ENCODE measurements around the gene MAP3K13.
"Not testable (repeated sequence)": the region's sequence is repeated elsewhere in the genome, so short reads cannot be mapped to it uniquely, and the experiment has no call there.

Gene MAP3K13

DNA sequence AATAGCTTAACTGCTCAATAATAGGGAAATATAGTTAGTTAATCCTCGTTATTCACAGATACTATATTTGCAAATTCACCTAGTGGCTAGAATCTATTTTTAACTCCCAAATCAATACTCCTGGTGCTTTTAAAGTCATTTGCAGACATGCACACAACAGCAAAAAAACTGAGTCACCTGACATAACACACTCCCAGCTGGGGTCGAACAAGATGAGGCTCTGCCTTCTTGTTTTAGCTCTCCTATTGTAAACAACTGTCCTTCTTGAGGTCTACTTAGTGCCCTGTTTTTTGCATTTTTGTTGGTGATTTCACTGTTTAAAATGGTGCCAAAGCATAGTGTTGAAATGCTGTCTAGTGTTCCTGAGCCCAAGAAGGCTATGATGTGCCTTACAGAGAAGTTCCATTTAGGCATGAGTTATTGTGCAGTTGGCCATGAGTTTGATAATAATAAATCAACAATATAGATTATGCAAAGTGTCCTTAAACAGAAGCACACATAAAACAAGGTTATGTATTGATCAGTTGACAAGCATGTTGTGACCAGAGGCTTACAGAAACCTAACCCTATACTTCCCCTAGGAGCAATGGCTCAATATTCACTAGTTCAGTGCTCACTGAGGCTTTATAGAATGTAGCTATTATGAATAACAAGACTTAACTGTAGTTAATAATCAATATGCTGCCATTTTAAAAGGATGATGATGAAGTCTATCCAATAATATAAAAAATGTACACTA, 18.6 kb downstream of the MAP3K13 start:
- H3K4me1 ChIP-seq (ENCODE audit: insufficient read depth, insufficient read length), result no peaks in the 10 kb centered on the region
- H3K9me3 ChIP-seq (ENCODE audit: insufficient read depth, low read length), result no peaks in the 10 kb centered on the region
- no peaks in the 10 kb centered on the region for H3K27me3 ChIP-seq (ENCODE audit: insufficient read depth, insufficient read length)
- TF ChIP-seq SUZ12 (IDR thresholded peaks at IDR 0.05; ENCODE audit: extremely low read depth, insufficient read depth, insufficient read length) (no peak), ZNF274 (IDR thresholded peaks at IDR 0.05; ENCODE audit: low read depth, low read length) (no peak), YY1 (IDR thresholded peaks at IDR 0.05; ENCODE audit: insufficient read depth, insufficient read length) (no peak)
- H3K36me3 ChIP-seq (ENCODE audit: insufficient read depth, insufficient read length, low read length), result no peaks in the 10 kb centered on the region
- H3K4me3 ChIP-seq (ENCODE audit: insufficient read length, low read depth), result no peak overlapping the region
- no peak for DNase-seq (ENCODE audit: low read depth, low spot score)
- H3K9ac ChIP-seq (ENCODE audit: insufficient read length, low read depth), result no peak overlapping the region

DNA sequence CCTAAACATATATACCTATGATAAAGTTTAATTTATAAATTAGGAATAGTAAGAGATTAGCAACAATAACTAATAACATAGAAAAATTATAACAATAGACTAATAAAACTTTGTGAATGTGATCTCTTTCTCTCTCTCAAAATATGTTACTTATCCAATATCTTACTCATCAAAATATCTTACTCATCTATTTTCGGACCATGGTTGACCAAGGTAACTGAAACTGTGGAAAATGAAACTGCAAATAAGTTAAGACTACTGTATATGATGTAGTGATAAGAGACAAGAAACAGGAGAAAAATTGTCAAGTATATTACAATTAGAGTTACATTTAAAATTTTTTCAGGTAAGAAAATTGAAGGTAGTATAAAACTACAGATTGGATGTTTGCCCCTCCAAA, 19.2 kb downstream of the MAP3K13 start:
- no peaks in the 10 kb centered on the region for H3K9me3 ChIP-seq (ENCODE audit: insufficient read depth, low read length)
- no peak for TF ChIP-seq SUZ12 (IDR thresholded peaks at IDR 0.05; ENCODE audit: extremely low read depth, insufficient read depth, insufficient read length)
- no peak for TF ChIP-seq YY1 (IDR thresholded peaks at IDR 0.05; ENCODE audit: insufficient read depth, insufficient read length)
- no peak for TF ChIP-seq ZNF274 (IDR thresholded peaks at IDR 0.05; ENCODE audit: low read depth, low read length)
- H3K9ac ChIP-seq (ENCODE audit: insufficient read length, low read depth), result no peak overlapping the region
- H3K4me3 ChIP-seq (ENCODE audit: insufficient read length, low read depth), result no peak overlapping the region
- no peak for DNase-seq (ENCODE audit: low read depth, low spot score)
- H3K4me1 ChIP-seq (ENCODE audit: insufficient read depth, insufficient read length), result no peaks in the 10 kb centered on the region
- H3K27me3 ChIP-seq (ENCODE audit: insufficient read depth, insufficient read length), result no peaks in the 10 kb centered on the region
- H3K36me3 ChIP-seq (ENCODE audit: insufficient read depth, insufficient read length, low read length), result no peaks in the 10 kb centered on the region

DNA sequence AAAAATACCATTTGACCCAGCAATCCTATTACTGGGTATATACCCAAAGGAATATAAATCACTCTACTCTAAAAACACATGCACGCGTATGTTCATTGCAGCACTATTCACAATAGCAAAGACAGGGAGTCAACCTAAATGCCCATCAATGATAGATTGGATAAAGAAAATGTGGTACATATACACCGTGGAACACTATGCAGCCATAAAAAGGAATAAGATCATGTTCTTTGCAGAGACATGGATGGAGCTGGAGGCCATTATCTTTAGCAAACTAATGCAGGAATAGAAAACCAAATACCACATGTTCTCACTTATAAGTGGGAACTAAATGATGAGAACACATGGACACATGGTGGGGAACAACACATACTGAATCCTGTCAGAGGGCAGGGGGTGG, 23.6 kb downstream of the MAP3K13 start:
- not testable (repeated sequence) for H3K9ac ChIP-seq (ENCODE audit: insufficient read length, low read depth); H3K36me3 ChIP-seq (ENCODE audit: insufficient read depth, insufficient read length, low read length); H3K4me1 ChIP-seq (ENCODE audit: insufficient read depth, insufficient read length); H3K9me3 ChIP-seq (ENCODE audit: insufficient read depth, low read length); H3K27me3 ChIP-seq (ENCODE audit: insufficient read depth, insufficient read length); DNase-seq (ENCODE audit: low read depth, low spot score); H3K4me3 ChIP-seq (ENCODE audit: insufficient read length, low read depth)

DNA sequence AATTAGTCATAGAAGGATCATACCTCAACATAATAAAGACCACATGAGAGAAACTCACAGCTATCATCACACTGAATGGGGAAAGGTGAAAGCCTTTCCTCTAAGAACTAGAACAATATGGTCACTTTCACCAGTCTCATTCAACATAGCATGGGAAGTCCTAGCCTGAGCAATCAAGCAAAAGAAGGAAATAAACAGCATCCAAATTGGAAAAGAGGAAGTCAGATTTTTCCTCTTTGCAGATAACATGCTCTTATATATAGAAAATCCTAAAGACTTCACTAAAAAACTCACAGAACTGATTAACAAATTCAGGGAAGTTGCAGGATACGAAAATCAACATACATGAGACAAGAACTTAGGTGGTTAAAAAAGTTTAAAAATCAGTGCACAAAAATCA, 24.7 kb downstream of the MAP3K13 start:
- H3K4me3 ChIP-seq (ENCODE audit: insufficient read length, low read depth), result no peak overlapping the region
- no peaks in the 10 kb centered on the region for H3K9me3 ChIP-seq (ENCODE audit: insufficient read depth, low read length)
- DNase-seq (ENCODE audit: low read depth, low spot score), result no peak
- no peak overlapping the region for H3K9ac ChIP-seq (ENCODE audit: insufficient read length, low read depth)
- no peaks in the 10 kb centered on the region for H3K27me3 ChIP-seq (ENCODE audit: insufficient read depth, insufficient read length)
- TF ChIP-seq SUZ12 (IDR thresholded peaks at IDR 0.05; ENCODE audit: extremely low read depth, insufficient read depth, insufficient read length) (no peak), YY1 (IDR thresholded peaks at IDR 0.05; ENCODE audit: insufficient read depth, insufficient read length) (no peak), ZNF274 (IDR thresholded peaks at IDR 0.05; ENCODE audit: low read depth, low read length) (no peak)
- no peaks in the 10 kb centered on the region for H3K4me1 ChIP-seq (ENCODE audit: insufficient read depth, insufficient read length)
- no peaks in the 10 kb centered on the region for H3K36me3 ChIP-seq (ENCODE audit: insufficient read depth, insufficient read length, low read length)

DNA sequence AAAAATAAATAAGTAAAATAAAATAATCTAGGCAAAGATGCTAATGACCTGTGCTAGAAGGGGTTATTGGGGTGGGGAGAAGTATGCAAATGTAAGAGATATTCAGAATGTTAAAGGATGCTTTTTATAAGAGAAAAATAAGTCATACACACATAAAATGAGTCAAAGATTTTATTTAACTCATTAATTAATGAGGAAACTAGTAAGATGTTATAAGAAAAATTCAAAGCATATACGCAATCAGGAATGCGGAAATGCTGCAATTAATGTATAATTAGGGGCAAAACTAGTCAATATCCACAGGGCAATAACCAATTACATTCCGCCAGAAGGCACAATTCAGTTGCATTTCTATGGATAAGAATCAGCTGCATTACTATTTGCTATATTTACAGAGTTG, 30.1 kb downstream of the MAP3K13 start:
- H3K9me3 ChIP-seq (ENCODE audit: insufficient read depth, low read length), result no peaks in the 10 kb centered on the region
- no peaks in the 10 kb centered on the region for H3K36me3 ChIP-seq (ENCODE audit: insufficient read depth, insufficient read length, low read length)
- H3K4me1 ChIP-seq (ENCODE audit: insufficient read depth, insufficient read length), result no peaks in the 10 kb centered on the region
- TF ChIP-seq ZNF274 (IDR thresholded peaks at IDR 0.05; ENCODE audit: low read depth, low read length), result no peak
- no peak for TF ChIP-seq YY1 (IDR thresholded peaks at IDR 0.05; ENCODE audit: insufficient read depth, insufficient read length)
- no peak for TF ChIP-seq SUZ12 (IDR thresholded peaks at IDR 0.05; ENCODE audit: extremely low read depth, insufficient read depth, insufficient read length)
- no peaks in the 10 kb centered on the region for H3K27me3 ChIP-seq (ENCODE audit: insufficient read depth, insufficient read length)
- no peak overlapping the region for H3K4me3 ChIP-seq (ENCODE audit: insufficient read length, low read depth)
- no peak for DNase-seq (ENCODE audit: low read depth, low spot score)
- H3K9ac ChIP-seq (ENCODE audit: insufficient read length, low read depth), result no peak overlapping the region

DNA sequence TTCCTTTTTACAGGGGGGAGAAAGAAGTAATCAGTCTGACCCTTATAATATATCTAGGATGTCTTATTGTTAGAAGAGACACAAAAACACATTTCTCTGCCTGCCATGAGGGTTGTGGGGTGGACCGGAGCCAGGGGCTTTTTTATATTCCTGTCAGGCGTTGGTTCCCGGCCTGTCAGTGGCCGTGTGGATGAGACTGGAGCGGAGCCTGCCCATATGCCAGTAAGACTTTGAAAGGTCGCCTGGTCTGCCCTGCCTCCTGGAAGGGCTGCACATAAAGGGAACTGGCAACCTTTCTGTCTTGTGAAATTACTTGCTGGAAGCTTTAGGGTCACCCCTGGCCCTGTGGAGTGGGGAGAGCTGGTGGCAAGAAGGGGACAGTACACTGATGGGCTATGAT, 34.7 kb downstream of the MAP3K13 start:
- no peak for DNase-seq (ENCODE audit: low read depth, low spot score)
- no peak for TF ChIP-seq ZNF274 (IDR thresholded peaks at IDR 0.05; ENCODE audit: low read depth, low read length)
- TF ChIP-seq SUZ12 (IDR thresholded peaks at IDR 0.05; ENCODE audit: extremely low read depth, insufficient read depth, insufficient read length), result no peak
- no peak for TF ChIP-seq YY1 (IDR thresholded peaks at IDR 0.05; ENCODE audit: insufficient read depth, insufficient read length)
- no peaks in the 10 kb centered on the region for H3K9me3 ChIP-seq (ENCODE audit: insufficient read depth, low read length)

GRCh38 chr3:185399737-185400667, 37.1 kb downstream of the MAP3K13 start:
- no peak for DNase-seq (ENCODE audit: low read depth, low spot score)
- H3K4me3 ChIP-seq (ENCODE audit: insufficient read length, low read depth), result no peak overlapping the region
- no peaks in the 10 kb centered on the region for H3K9me3 ChIP-seq (ENCODE audit: insufficient read depth, low read length)
- no peak overlapping the region for H3K9ac ChIP-seq (ENCODE audit: insufficient read length, low read depth)
- TF ChIP-seq SUZ12 (IDR thresholded peaks at IDR 0.05; ENCODE audit: extremely low read depth, insufficient read depth, insufficient read length) (no peak), YY1 (IDR thresholded peaks at IDR 0.05; ENCODE audit: insufficient read depth, insufficient read length) (no peak), ZNF274 (IDR thresholded peaks at IDR 0.05; ENCODE audit: low read depth, low read length) (no peak)
- H3K27me3 ChIP-seq (ENCODE audit: insufficient read depth, insufficient read length), result no peaks in the 10 kb centered on the region
- no peaks in the 10 kb centered on the region for H3K4me1 ChIP-seq (ENCODE audit: insufficient read depth, insufficient read length)
- H3K36me3 ChIP-seq (ENCODE audit: insufficient read depth, insufficient read length, low read length), result no peaks in the 10 kb centered on the region

More for the DNA sequence above, 34.7 kb downstream of the MAP3K13 start:
- Histone ChIP-seq H3K4me3 (ENCODE audit: insufficient read length, low read depth) (no peak overlapping the region), H3K4me1 (ENCODE audit: insufficient read depth, insufficient read length) (no peaks in the 10 kb centered on the region), H3K27me3 (ENCODE audit: insufficient read depth, insufficient read length) (no peaks in the 10 kb centered on the region), H3K36me3 (ENCODE audit: insufficient read depth, insufficient read length, low read length) (no peaks in the 10 kb centered on the region), H3K9ac (ENCODE audit: insufficient read length, low read depth) (no peak overlapping the region)
